GM15510 (cell line): ENCODE data around the gene AASDH.

ENCODE experiments used
- POLR2A ChIP-seq: IDR thresholded peaks from 3 replicates; pipeline ENCODE4 v1.6.1; 2011; ENCODE audit warnings: borderline replicate concordance; ENCODE audit not compliant: insufficient read length; ENCODE audit errors: extremely low read depth

The AASDH gene

DNA sequence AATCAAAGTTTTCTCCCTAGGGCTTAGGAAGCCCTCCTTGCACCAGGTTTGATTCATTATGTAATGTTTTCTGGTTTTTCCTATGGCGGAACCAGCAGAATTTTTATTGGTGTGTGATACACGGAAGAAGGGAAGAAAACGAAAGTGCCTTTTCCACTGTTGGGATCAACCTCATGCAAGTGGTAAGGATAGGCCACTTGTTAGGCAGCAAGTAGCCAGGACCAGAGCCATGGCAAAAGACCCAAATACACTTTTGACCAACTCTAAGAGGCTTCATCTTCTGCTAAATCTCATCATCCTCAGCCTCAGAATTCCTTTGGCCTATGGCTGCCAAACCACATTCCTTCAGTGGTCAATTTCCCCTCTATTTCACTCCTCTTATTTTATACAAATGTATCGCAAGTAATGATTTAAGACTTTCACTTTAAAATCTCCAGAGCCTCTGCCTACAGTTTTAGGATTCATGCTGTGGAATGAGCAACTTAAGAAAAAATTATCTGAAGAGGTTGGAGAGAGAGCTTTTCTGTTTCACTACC lies 26.9 kb upstream of the AASDH start:
- TF ChIP-seq POLR2A: no peak

GRCh38 chr4:56410247-56411062 lies 23.2 kb upstream of the AASDH start:
- TF ChIP-seq POLR2A: no peak

GRCh38 chr4:56409511-56410090 lies 22.3 kb upstream of the AASDH start:
- TF ChIP-seq POLR2A: no peak

GRCh38 chr4:56408978-56409377 lies 21.7 kb upstream of the AASDH start:
- TF ChIP-seq POLR2A: no peak

DNA sequence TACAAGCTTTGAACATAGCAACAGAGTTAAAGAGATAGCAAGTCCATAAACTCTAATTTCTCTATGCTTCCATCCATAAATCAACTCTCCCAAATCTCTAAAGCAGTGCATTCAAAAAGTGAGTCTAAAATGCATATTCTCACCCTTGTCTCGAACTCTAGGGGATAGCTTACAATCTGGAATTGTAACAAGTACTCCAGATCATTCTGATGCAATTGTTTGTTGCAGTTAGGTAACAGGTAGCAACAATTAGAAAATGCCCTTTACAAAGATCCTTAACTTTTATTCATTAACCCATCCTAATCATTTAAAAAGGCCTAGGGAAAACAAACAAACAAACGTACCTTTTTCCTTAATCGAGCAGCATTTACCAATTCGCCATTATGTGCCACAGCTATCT lies 18.9 kb upstream of the AASDH start:
- TF ChIP-seq POLR2A: no peak

- no peak for TF ChIP-seq POLR2A
Observed at GRCh38 chr4:56405016-56405415, 17.7 kb upstream of the AASDH start.

DNA sequence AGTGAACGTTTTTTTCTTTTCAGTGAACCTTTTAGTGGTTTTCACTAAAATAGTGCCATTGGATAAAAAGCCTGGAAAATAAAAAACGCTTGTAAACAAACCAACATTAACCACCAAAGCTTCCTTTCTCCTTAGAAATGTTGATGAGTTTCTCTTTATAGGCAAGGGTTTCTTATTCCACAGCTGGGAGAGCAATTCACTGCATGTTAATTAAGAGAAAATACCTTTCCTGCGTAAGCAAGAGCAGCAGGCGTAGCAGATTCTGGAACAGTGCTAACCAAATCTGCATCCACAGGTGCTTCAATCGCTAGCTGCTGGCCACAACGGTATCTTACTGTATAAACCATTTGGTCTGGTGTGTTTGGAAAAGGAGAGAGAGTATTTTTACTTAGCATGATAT lies 13.3 kb upstream of the AASDH start:
- no peak for TF ChIP-seq POLR2A

DNA sequence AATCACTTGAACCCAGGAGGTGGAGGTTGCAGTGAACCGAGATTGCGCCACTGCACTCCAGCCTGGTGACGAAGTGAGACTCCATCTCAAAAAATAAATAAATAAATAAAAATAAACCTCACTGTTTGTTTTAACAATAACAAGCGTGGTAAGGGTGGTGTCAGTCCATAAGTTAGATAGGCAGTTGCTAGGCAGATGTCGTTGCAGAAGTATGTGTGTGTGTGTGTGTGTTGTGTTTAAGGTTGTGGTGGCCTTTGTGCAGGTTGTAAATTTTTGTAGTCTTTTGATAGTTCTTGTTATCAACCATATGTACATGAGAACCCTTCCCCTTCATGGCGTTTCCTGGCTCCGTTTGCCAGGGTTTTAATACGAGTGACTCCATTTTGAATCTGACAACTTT lies 4.0 kb upstream of the AASDH start:
- no peak for TF ChIP-seq POLR2A

GRCh38 chr4:56389558-56389957 lies 2.3 kb upstream of the AASDH start:
- TF ChIP-seq POLR2A: no peak

- TF ChIP-seq POLR2A: no peak
Observed at GRCh38 chr4:56388306-56388705, 1.0 kb upstream of the AASDH start.

- no peak for TF ChIP-seq POLR2A
Observed at GRCh38 chr4:56386091-56386490, 1.2 kb downstream of the AASDH start.

GRCh38 chr4:56375458-56375857 lies 11.8 kb downstream of the AASDH start:
- no peak for TF ChIP-seq POLR2A

DNA sequence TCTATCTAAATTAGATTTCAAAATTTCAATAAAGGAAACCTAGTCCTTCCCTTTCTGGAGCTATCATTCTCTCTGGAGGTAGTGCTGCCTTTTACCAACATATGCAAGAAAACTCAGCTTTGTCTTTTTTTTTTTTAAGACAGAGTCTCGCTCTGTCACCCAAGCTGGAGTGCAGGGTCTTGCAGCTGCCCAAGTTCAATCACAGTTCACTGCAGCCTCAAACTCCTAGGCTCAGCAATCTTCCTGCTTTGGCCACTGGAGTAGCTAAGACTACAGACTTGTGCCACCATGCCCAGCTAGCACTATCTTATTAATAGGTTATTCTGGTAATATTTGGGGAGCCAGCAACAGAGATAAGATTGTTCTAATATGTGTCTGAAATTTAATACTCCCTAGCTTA lies 12.3 kb downstream of the AASDH start:
- no peak for TF ChIP-seq POLR2A

- no peak for TF ChIP-seq POLR2A
Observed at GRCh38 chr4:56372774-56373173, 14.5 kb downstream of the AASDH start.

GRCh38 chr4:56371426-56372220 lies 15.7 kb downstream of the AASDH start:
- no peak for TF ChIP-seq POLR2A
